HEK293 (cell line): ENCODE data around the gene SCFD2.

ENCODE experiments used
- CTCF ChIA-PET: fragments of 350-600 bp; formaldehyde crosslinking; extraction: SDS; loops from one replicate; lab custom pipeline; 2021; ENCODE audit warnings: antibody characterized with exemption; lab: Yijun Ruan, JAX
- POLR2A ChIA-PET: fragments of 300-600 bp; formaldehyde crosslinking; extraction: SDS; loops from one replicate; lab custom pipeline; 2020; ENCODE audit warnings: antibody characterized with exemption, inconsistent platforms; lab: Yijun Ruan, JAX
- H3K27ac ChIP-seq: fragments of 200-500 bp; sonication (Bioruptor generic); 2 replicates; pipeline ENCODE4 v1.5.1; 2014; ENCODE audit warnings: low read depth, low read length, control low read depth, inconsistent platforms; ENCODE audit errors: extremely low read depth
- H3K36me3 ChIP-seq, 2 experiments: fragments of 200-500 bp in 1 of 2; sonication (Bioruptor generic) in 1 of 2; 1 replicate in 1 of 2; 2 replicates in 1 of 2; pipeline ENCODE4 v1.5.1; 2014 to 2017; ENCODE audit warnings: inconsistent platforms in 2 of 2, low read length in 2 of 2; ENCODE audit not compliant: control insufficient read depth in 2 of 2, insufficient read depth in 1 of 2
- H3K4me1 ChIP-seq: fragments of 200-500 bp; sonication (Bioruptor generic); 2 replicates; pipeline ENCODE4 v1.5.1; 2014; ENCODE audit warnings: mild to moderate bottlenecking, low read length, inconsistent platforms; ENCODE audit not compliant: control insufficient read depth, insufficient read depth
- H3K4me3 ChIP-seq: 2 replicates; pipeline ENCODE4 v1.5.1; 2011; ENCODE audit warnings: low read depth, mild to moderate bottlenecking, control low read depth, low read length, moderate library complexity
- H3K9me3 ChIP-seq: fragments of 200-500 bp; sonication (Bioruptor generic); 2 replicates; pipeline ENCODE4 v1.5.1; 2014; ENCODE audit warnings: low read depth, low read length, inconsistent platforms; ENCODE audit not compliant: control insufficient read depth, insufficient read depth
- BCL11B ChIP-seq: fragments of 450-650 bp; formaldehyde crosslinking; IDR thresholded peaks from 2 replicates; pipeline ENCODE4 v1.5.1; 2016; ENCODE audit warnings: low read depth, missing biosample characterization, missing genetic modification characterization
- GLI4 ChIP-seq: fragments of 450-650 bp; formaldehyde crosslinking; IDR thresholded peaks from 2 replicates; pipeline ENCODE4 v1.5.1; 2016; ENCODE audit warnings: missing biosample characterization, missing genetic modification characterization
- GLIS2 ChIP-seq: fragments of 450-650 bp; formaldehyde crosslinking; IDR thresholded peaks from 2 replicates; pipeline ENCODE4 v1.5.1; 2016; ENCODE audit warnings: missing biosample characterization, missing genetic modification characterization
- HOXA7 ChIP-seq: sonication (generic); formaldehyde crosslinking; IDR thresholded peaks from 2 replicates; pipeline ENCODE4 v1.8.1; 2022; ENCODE audit warnings: missing genetic modification reagents, borderline replicate concordance
- KLF1 ChIP-seq: fragments of 450-650 bp; formaldehyde crosslinking; IDR thresholded peaks from 2 replicates; pipeline ENCODE4 v1.5.1; 2016; ENCODE audit warnings: missing biosample characterization, missing genetic modification characterization
- SCRT2 ChIP-seq: fragments of 450-650 bp; formaldehyde crosslinking; IDR thresholded peaks from 2 replicates; pipeline ENCODE4 v1.5.1; 2016; ENCODE audit warnings: missing biosample characterization, missing genetic modification characterization
- ZBTB26 ChIP-seq: fragments of 450-650 bp; formaldehyde crosslinking; optimal IDR thresholded peaks from 2 replicates; pipeline ENCODE3; 2016; ENCODE audit warnings: missing biosample characterization, mild to moderate bottlenecking, missing genetic modification characterization
- ZBTB8A ChIP-seq: fragments of 450-650 bp; formaldehyde crosslinking; IDR thresholded peaks from 2 replicates; pipeline ENCODE4 v1.5.1; 2016; ENCODE audit warnings: missing biosample characterization, missing genetic modification characterization
- ZNF114 ChIP-seq: fragments of 450-650 bp; formaldehyde crosslinking; IDR thresholded peaks from 2 replicates; pipeline ENCODE4 v1.5.0; 2017; ENCODE audit warnings: missing biosample characterization, missing genetic modification characterization
- ZNF19 ChIP-seq: fragments of 450-650 bp; formaldehyde crosslinking; IDR thresholded peaks from 2 replicates; pipeline ENCODE4; 2016; ENCODE audit warnings: missing biosample characterization, missing genetic modification characterization, low read depth
- ZNF211 ChIP-seq: fragments of 450-650 bp; formaldehyde crosslinking; IDR thresholded peaks from 2 replicates; pipeline ENCODE4 v1.5.1; 2016; ENCODE audit warnings: low read depth, missing biosample characterization, missing genetic modification characterization
- ZNF24 ChIP-seq: fragments of 450-650 bp; formaldehyde crosslinking; IDR thresholded peaks from 2 replicates; pipeline ENCODE4 v1.5.1; 2016; ENCODE audit warnings: missing biosample characterization, missing genetic modification characterization
- ZNF335 ChIP-seq: fragments of 450-650 bp; formaldehyde crosslinking; conservative IDR thresholded peaks from 2 replicates; pipeline ENCODE4 v1.5.1; 2016; ENCODE audit warnings: missing biosample characterization, missing genetic modification characterization
- ZNF350 ChIP-seq: fragments of 450-650 bp; formaldehyde crosslinking; IDR thresholded peaks from 2 replicates; pipeline ENCODE4 v1.5.0; 2017; ENCODE audit warnings: missing biosample characterization, mild to moderate bottlenecking, missing genetic modification characterization
- ZNF366 ChIP-seq: fragments of 450-650 bp; formaldehyde crosslinking; conservative IDR thresholded peaks from 2 replicates; pipeline ENCODE4 v1.5.1; 2016; ENCODE audit warnings: missing biosample characterization, missing genetic modification characterization
- ZNF37A ChIP-seq: fragments of 450-650 bp; IDR thresholded peaks from 2 replicates; pipeline ENCODE4 v1.5.1; 2018; ENCODE audit warnings: missing biosample characterization, missing genetic modification characterization
- ZNF423 ChIP-seq: fragments of 450-650 bp; formaldehyde crosslinking; IDR thresholded peaks from 2 replicates; pipeline ENCODE4 v1.5.1; 2016; ENCODE audit warnings: missing biosample characterization, missing genetic modification characterization
- ZNF426 ChIP-seq: fragments of 450-650 bp; formaldehyde crosslinking; IDR thresholded peaks from 2 replicates; pipeline ENCODE4 v1.5.1; 2017; ENCODE audit warnings: missing biosample characterization, missing genetic modification characterization, mild to moderate bottlenecking, inconsistent platforms, moderate library complexity
- ZNF626 ChIP-seq: fragments of 450-650 bp; sonication (Bioruptor Pico); formaldehyde crosslinking; IDR thresholded peaks from 2 replicates; pipeline ENCODE4 v1.5.1; 2018; ENCODE audit warnings: missing biosample characterization, missing genetic modification characterization, inconsistent platforms
- ZNF629 ChIP-seq: fragments of 450-650 bp; formaldehyde crosslinking; IDR thresholded peaks from 2 replicates; pipeline ENCODE4 v1.5.1; 2017; ENCODE audit warnings: missing biosample characterization, missing genetic modification characterization
- ZNF664 ChIP-seq: fragments of 450-650 bp; formaldehyde crosslinking; IDR thresholded peaks from 2 replicates; pipeline ENCODE4 v1.5.1; 2016; ENCODE audit warnings: missing biosample characterization, missing genetic modification characterization
- ZNF792 ChIP-seq: fragments of 450-650 bp; formaldehyde crosslinking; IDR thresholded peaks from 2 replicates; pipeline ENCODE4 v1.5.1; 2016; ENCODE audit warnings: missing biosample characterization, missing genetic modification characterization
- TF ChIP-seq, protein P1 (sequence below): fragments of 450-650 bp; formaldehyde crosslinking; IDR thresholded peaks from 2 replicates; pipeline ENCODE4 v1.5.1; 2016; ENCODE audit warnings: missing biosample characterization, missing genetic modification characterization
- TF ChIP-seq, protein P2 (sequence below): fragments of 450-650 bp; formaldehyde crosslinking; IDR thresholded peaks from 2 replicates; pipeline ENCODE4 v1.5.1; 2016; ENCODE audit warnings: missing biosample characterization, missing genetic modification characterization
- TF ChIP-seq, protein P3 (sequence below): fragments of 450-650 bp; formaldehyde crosslinking; IDR thresholded peaks from 2 replicates; pipeline ENCODE4 v1.5.1; 2016; ENCODE audit warnings: missing biosample characterization, missing genetic modification characterization, low read depth

SCFD2 gene

GRCh38 chr4:53088152-53088551 is 277.7 kb downstream of the SCFD2 start:
- CTCF ChIA-PET, result no interaction called here
- no peaks in the 10 kb centered on the region for H3K4me1 ChIP-seq
- TF ChIP-seq, protein P1, sequence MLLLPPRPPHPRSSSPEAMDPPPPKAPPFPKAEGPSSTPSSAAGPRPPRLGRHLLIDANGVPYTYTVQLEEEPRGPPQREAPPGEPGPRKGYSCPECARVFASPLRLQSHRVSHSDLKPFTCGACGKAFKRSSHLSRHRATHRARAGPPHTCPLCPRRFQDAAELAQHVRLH (tag by site-specific recombination), result no peak
- no peak for TF ChIP-seq ZNF350 (tag by site-specific recombination)
- TF ChIP-seq, protein P2, sequence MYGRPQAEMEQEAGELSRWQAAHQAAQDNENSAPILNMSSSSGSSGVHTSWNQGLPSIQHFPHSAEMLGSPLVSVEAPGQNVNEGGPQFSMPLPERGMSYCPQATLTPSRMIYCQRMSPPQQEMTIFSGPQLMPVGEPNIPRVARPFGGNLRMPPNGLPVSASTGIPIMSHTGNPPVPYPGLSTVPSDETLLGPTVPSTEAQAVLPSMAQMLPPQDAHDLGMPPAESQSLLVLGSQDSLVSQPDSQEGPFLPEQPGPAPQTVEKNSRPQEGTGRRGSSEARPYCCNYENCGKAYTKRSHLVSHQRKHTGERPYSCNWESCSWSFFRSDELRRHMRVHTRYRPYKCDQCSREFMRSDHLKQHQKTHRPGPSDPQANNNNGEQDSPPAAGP (tag by site-specific recombination), result no peak
- TF ChIP-seq ZNF366 (tag by site-specific recombination), result no peak
- TF ChIP-seq ZNF19 (tag by site-specific recombination), result no peak
- no peak for TF ChIP-seq HOXA7 (CRISPR knock-in tag)
- no peak for TF ChIP-seq GLIS2 (tag by site-specific recombination)
- no peak for TF ChIP-seq ZBTB26
- TF ChIP-seq ZNF24, result no peak
- no peak for TF ChIP-seq KLF1
- TF ChIP-seq ZNF426, result no peak

GRCh38 chr4:53076374-53076958 is 289.4 kb downstream of the SCFD2 start:
- ChIA-PET POLR2A (no interaction called here), CTCF (no interaction called here)
- TF ChIP-seq ZNF626 (tag by site-specific recombination) (no peak), ZNF37A (tag by site-specific recombination) (no peak), ZBTB8A (tag by site-specific recombination) (no peak), ZNF114 (tag by site-specific recombination) (no peak), ZNF664 (tag by site-specific recombination) (no peak), ZNF335 (tag by site-specific recombination) (no peak), SCRT2 (tag by site-specific recombination) (no peak), ZNF629 (tag by site-specific recombination) (no peak), ZNF792 (tag by site-specific recombination) (no peak), ZNF423 (tag by site-specific recombination) (no peak), GLI4 (no peak), ZNF211 (tag by site-specific recombination) (no peak), BCL11B (tag by site-specific recombination) (no peak)
- TF ChIP-seq, protein P3, sequence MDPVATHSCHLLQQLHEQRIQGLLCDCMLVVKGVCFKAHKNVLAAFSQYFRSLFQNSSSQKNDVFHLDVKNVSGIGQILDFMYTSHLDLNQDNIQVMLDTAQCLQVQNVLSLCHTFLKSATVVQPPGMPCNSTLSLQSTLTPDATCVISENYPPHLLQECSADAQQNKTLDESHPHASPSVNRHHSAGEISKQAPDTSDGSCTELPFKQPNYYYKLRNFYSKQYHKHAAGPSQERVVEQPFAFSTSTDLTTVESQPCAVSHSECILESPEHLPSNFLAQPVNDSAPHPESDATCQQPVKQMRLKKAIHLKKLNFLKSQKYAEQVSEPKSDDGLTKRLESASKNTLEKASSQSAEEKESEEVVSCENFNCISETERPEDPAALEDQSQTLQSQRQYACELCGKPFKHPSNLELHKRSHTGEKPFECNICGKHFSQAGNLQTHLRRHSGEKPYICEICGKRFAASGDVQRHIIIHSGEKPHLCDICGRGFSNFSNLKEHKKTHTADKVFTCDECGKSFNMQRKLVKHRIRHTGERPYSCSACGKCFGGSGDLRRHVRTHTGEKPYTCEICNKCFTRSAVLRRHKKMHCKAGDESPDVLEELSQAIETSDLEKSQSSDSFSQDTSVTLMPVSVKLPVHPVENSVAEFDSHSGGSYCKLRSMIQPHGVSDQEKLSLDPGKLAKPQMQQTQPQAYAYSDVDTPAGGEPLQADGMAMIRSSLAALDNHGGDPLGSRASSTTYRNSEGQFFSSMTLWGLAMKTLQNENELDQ (tag by site-specific recombination), result no peak
- no peaks in the 10 kb centered on the region for H3K9me3 ChIP-seq
- H3K36me3 ChIP-seq, result no peaks in the 10 kb centered on the region
- H3K27ac ChIP-seq, result no peak overlapping the region
- H3K4me3 ChIP-seq, result no peak overlapping the region
- H3K4me1 ChIP-seq, result no peaks in the 10 kb centered on the region

More at GRCh38 chr4:53088152-53088551, 277.7 kb downstream of the SCFD2 start:
- Histone ChIP-seq H3K27ac (no peak overlapping the region), H3K9me3 (no peaks in the 10 kb centered on the region), H3K4me3 (no peak overlapping the region), H3K36me3 (no peaks in the 10 kb centered on the region)
- POLR2A ChIA-PET, result no interaction called here
